DLD1 (cell line): ENCODE results near the gene ARMC9.
"Not testable (repeated sequence)": the region's sequence is repeated elsewhere in the genome, so short reads cannot be mapped to it uniquely, and the experiment has no call there.

ENCODE experiments used
- in situ Hi-C: cut with HindIII; loops from 2 replicates; pipeline ENCODE4 v1.10.0; 2017; ENCODE audit warnings: low sequenced_read_pairs

Gene ARMC9, protein sequence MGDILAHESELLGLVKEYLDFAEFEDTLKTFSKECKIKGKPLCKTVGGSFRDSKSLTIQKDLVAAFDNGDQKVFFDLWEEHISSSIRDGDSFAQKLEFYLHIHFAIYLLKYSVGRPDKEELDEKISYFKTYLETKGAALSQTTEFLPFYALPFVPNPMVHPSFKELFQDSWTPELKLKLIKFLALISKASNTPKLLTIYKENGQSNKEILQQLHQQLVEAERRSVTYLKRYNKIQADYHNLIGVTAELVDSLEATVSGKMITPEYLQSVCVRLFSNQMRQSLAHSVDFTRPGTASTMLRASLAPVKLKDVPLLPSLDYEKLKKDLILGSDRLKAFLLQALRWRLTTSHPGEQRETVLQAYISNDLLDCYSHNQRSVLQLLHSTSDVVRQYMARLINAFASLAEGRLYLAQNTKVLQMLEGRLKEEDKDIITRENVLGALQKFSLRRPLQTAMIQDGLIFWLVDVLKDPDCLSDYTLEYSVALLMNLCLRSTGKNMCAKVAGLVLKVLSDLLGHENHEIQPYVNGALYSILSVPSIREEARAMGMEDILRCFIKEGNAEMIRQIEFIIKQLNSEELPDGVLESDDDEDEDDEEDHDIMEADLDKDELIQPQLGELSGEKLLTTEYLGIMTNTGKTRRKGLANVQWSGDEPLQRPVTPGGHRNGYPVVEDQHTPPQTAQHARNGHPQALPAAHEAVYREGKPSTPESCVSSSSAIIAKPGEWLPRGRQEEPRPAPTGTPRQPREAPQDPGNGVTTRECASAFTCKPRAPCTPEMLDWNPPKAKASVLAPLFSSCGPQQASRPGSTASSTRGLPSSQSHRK

GRCh38 chr2:231198291-231199173 is at the start of gene ARMC9:
ARMC9 (plus strand) TSS chr2:231198631; CDS start chr2:231206239, 7,608 bp downstream.
- in situ Hi-C loops: no loop called here

- in situ Hi-C loops: no loop called here
Measured at GRCh38 chr2:231152800-231153557, 45.5 kb upstream of the ARMC9 start.

DNA sequence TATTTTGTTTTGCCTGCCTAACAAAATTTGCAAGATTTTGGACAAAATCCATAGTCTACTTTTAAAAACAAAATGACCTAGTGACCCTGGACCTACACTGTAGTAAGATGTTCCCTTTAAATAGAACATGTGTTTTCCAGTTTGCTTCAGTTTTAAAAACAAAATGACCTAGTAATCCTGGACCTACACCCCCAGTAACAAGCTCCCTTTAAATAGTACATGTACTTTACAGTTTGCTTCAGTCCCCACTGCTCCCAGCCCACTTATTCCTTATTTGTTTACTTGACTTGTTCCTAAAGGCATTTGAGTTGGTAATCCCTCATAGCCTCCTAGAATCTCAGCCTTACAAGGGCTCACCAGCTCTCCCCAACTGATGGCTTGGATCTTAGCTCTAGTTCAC is 39.1 kb upstream of the ARMC9 start:
- in situ Hi-C loops: no loop called here

- in situ Hi-C loops: no loop called here
Measured at GRCh38 chr2:231160701-231161100, 37.7 kb upstream of the ARMC9 start.

GRCh38 chr2:231161252-231161839 is 37.1 kb upstream of the ARMC9 start:
- in situ Hi-C loops: no loop called here

- in situ Hi-C loops: no loop called here
Measured at GRCh38 chr2:231161877-231162329, 36.5 kb upstream of the ARMC9 start.

DNA sequence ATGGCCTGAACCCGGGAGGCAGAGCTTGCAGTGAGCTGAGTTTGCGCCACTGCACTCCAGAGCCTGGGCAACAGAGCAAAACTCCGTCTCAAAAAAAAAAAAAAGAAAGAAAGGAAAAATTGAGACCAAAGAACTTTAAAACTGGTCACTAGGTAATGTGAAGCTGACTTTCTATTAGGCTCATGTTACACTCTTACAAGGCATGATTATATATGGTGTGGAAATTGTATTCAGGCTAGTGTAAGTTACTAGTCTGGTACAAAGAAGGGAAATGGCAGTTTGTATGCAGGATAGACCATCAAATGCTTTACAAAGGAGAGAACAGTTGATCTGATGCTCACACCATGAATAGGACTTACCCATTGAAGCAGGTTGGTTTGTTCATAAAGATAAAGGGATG is 35.4 kb upstream of the ARMC9 start:
- in situ Hi-C loops: no loop called here

- in situ Hi-C loops: no loop called here
Measured at GRCh38 chr2:231163414-231164095, 34.9 kb upstream of the ARMC9 start.

- in situ Hi-C loops: no loop called here
Measured at GRCh38 chr2:231167745-231168459, 30.5 kb upstream of the ARMC9 start.

GRCh38 chr2:231168460-231169139 is 29.8 kb upstream of the ARMC9 start:
- in situ Hi-C loops: no loop called here

GRCh38 chr2:231169488-231169887 is 28.9 kb upstream of the ARMC9 start:
- in situ Hi-C loops: no loop called here

GRCh38 chr2:231170055-231170454 is 28.4 kb upstream of the ARMC9 start:
- in situ Hi-C loops: no loop called here

DNA sequence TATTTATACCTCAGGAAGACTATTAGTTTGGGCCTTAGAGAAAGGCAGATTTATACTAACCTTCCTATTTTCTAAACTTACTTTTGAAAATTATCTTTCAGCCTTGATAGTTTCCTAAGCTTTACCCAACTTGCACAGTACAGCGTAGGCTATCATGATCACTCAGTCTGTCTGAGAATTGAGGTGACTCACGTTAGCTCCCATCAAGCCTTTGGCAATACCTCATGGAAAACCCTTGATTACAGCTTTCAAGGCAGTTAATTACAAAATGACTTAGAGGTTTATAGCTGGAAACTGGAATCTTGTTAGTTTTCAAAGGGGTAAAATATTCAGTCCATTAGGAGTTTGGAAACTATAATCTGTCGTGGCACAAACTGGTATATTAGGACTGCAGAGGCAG is 26.4 kb upstream of the ARMC9 start:
- in situ Hi-C loops: no loop called here

- in situ Hi-C loops: no loop called here
Measured at GRCh38 chr2:231174211-231174651, 24.2 kb upstream of the ARMC9 start.

GRCh38 chr2:231176066-231176465 is 22.4 kb upstream of the ARMC9 start:
- in situ Hi-C loops: no loop called here

DNA sequence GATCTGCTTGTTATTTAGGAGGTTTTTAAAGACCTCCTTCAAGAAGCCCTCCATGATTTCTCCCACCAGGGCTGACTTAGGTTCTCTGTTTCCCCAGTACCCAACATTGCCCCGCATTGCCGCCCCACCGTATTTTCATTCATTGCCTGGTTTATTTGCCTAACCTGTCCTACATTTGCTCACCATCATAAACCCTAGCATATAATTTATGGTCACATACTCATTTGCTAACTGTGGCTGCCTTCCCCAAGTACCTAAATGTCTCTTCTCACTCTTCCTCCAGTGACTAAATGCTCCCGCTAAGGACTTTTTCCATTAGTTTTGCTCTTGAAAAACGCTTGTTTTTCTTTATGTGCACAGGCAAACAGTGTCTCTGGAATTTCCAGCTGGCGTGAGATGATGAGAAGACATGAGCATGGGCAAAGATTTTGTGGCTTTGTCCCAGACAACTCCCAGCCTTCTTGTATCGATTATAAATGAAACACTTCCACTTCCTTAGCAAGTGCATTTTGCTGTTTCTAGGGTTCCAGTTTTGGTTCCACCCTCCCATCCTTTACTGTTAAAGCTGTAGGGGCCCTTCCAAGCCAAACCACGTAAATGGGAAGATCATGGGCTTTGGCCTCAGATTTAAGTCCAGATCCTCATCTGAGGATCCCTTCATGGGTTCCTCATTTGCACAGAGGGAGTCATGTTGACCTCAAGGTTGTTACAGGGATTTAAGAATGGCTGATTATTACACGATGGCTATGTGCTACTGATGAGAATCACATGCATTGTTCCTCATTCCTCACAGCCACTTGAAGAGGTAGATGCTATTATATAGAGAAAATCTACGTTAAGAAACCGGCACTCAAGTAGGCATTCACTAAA is 21.0 kb upstream of the ARMC9 start:
- in situ Hi-C loops: no loop called here

DNA sequence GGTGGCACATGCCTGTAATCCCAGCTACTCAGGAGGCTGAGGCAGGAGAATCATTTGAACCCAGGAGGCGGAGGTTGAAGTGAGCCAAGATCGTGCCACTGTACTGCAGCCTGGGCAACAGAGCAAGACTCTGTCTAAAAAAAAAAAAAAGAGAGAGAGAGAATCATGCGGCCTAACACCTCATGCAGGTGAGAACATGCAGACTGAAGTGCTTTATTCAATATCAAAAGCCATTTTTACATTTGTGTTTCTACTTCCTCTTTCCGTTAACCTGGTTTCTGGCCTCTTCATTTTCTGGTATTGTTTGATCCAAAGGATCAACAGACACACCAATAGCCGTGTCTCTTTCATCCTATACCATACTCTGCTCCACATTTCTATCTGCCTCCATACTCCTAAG is 19.6 kb upstream of the ARMC9 start:
- in situ Hi-C loops: not testable (repeated sequence)
